Neuronal stem cell (in vitro differentiated cells): ENCODE results near the gene TMEM132E.

ENCODE experiments used
- DNase-seq: peaks from one replicate; pipeline ENCODE4 v3.0.0-alpha.2; 2013; ENCODE audit warnings: low spot score
- H2AFZ ChIP-seq: one replicate; pipeline ENCODE4 v1.6.1; 2013; ENCODE audit warnings: mild to moderate bottlenecking, low read length, inconsistent platforms
- H2AK5ac ChIP-seq: 2 replicates; pipeline ENCODE4 v1.6.1; 2013; ENCODE audit warnings: low read depth, mild to moderate bottlenecking, inconsistent platforms, low read length, moderate library complexity, mixed read lengths
- H2BK120ac ChIP-seq: 2 replicates; pipeline ENCODE4 v1.6.1; 2013; ENCODE audit warnings: low read depth, mild to moderate bottlenecking, inconsistent platforms, low read length, moderate library complexity, mixed read lengths
- H2BK12ac ChIP-seq: one replicate; pipeline ENCODE4 v1.6.1; 2013; ENCODE audit warnings: low read length, inconsistent platforms
- H2BK15ac ChIP-seq: 2 replicates; pipeline ENCODE4 v1.6.1; 2013; ENCODE audit warnings: mild to moderate bottlenecking, low read length, inconsistent platforms, mixed read lengths
- H2BK5ac ChIP-seq: one replicate; pipeline ENCODE4 v1.6.1; 2013; ENCODE audit warnings: inconsistent platforms, mild to moderate bottlenecking, low read length, moderate library complexity
- H3K14ac ChIP-seq: one replicate; pipeline ENCODE4 v1.6.1; 2013; ENCODE audit warnings: low read length, inconsistent platforms
- H3K18ac ChIP-seq: 2 replicates; pipeline ENCODE4 v1.6.1; 2013; ENCODE audit warnings: low read length, inconsistent platforms
- H3K23ac ChIP-seq: 2 replicates; pipeline ENCODE4 v1.6.1; 2013; ENCODE audit warnings: low read depth, mild to moderate bottlenecking, mixed read lengths, low read length, inconsistent platforms; ENCODE audit not compliant: poor library complexity
- H3K27ac ChIP-seq: replicated peaks from 3 replicates; pipeline ENCODE4 v1.5.1; 2013; ENCODE audit warnings: low read length, inconsistent platforms
- H3K27me3 ChIP-seq, 3 experiments: 2 replicates each; pipeline ENCODE4 v1.6.1; 2013; ENCODE audit warnings: low read length in 3 of 3, mild to moderate bottlenecking in 2 of 3, inconsistent platforms in 1 of 3, low read depth in 1 of 3, mixed read lengths in 1 of 3, moderate library complexity in 1 of 3; ENCODE audit not compliant: control insufficient read depth in 3 of 3, insufficient read depth in 3 of 3
- H3K36me3 ChIP-seq, 2 donors: replicated peaks in 1 of 2; 2 replicates each; pipeline ENCODE4 v1.6.1; 2013; ENCODE audit warnings: low read length in 2 of 2; ENCODE audit not compliant: control insufficient read depth in 2 of 2, insufficient read depth in 2 of 2
- H3K4ac ChIP-seq: 2 replicates; pipeline ENCODE4 v1.6.1; 2013; ENCODE audit warnings: inconsistent platforms, mild to moderate bottlenecking, low read length, moderate library complexity
- H3K4me1 ChIP-seq, 2 donors: 1 replicate in 1 of 2; 2 replicates in 1 of 2; pipeline ENCODE4 v1.6.1; 2013; ENCODE audit warnings: low read length in 2 of 2, low read depth in 1 of 2; ENCODE audit not compliant: control insufficient read depth in 2 of 2, insufficient read depth in 1 of 2
- H3K4me2 ChIP-seq: one replicate; pipeline ENCODE4 v1.6.1; 2013; ENCODE audit warnings: mild to moderate bottlenecking, low read length, inconsistent platforms; ENCODE audit not compliant: insufficient read depth, poor library complexity, severe bottlenecking
- H3K4me3 ChIP-seq, 2 donors: 2 replicates each; pipeline ENCODE4 v1.5.1; 2013; ENCODE audit warnings: low read length in 2 of 2, mild to moderate bottlenecking in 2 of 2, inconsistent platforms in 1 of 2, moderate library complexity in 1 of 2
- H3K79me1 ChIP-seq: one replicate; pipeline ENCODE4 v1.6.1; 2013; ENCODE audit warnings: low read depth, mild to moderate bottlenecking, inconsistent platforms, low read length, moderate library complexity
- H3K9ac ChIP-seq: one replicate; pipeline ENCODE4 v1.6.1; 2013; ENCODE audit warnings: mild to moderate bottlenecking, low read depth, low read length, inconsistent platforms; ENCODE audit not compliant: poor library complexity
- H3K9me3 ChIP-seq, 2 donors: replicated peaks in 1 of 2; 2 replicates each; pipeline versions ENCODE3 to v1.6.1; 2013; ENCODE audit warnings: low read length in 2 of 2, mild to moderate bottlenecking in 2 of 2, inconsistent platforms in 1 of 2, low read depth in 1 of 2, mixed read lengths in 1 of 2, moderate library complexity in 1 of 2; ENCODE audit not compliant: control insufficient read depth in 2 of 2, insufficient read depth in 1 of 2
- H4K8ac ChIP-seq: one replicate; pipeline ENCODE4 v1.6.1; 2013; ENCODE audit warnings: low read depth, mild to moderate bottlenecking, inconsistent platforms, low read length, moderate library complexity
- H4K91ac ChIP-seq: one replicate; pipeline ENCODE4 v1.6.1; 2013; ENCODE audit warnings: low read length, low read depth, mild to moderate bottlenecking, inconsistent platforms; ENCODE audit not compliant: poor library complexity
- WGBS, 2 donors: extraction: QIAGEN DNeasy Blood & Tissue Kit; methylation state at CpG; one replicate each; pipeline ENCODE4 v1.1.7; 2013; ENCODE audit warnings: missing lambda C conversion rate in 2 of 2, mixed read lengths in 1 of 2; ENCODE audit not compliant: insufficient read length in 2 of 2, insufficient replicate concordance in 1 of 2; ENCODE audit errors: extremely low coverage in 2 of 2; 5-methylcytosine and 5-hydroxymethylcytosine counted together

TMEM132E gene

DNA sequence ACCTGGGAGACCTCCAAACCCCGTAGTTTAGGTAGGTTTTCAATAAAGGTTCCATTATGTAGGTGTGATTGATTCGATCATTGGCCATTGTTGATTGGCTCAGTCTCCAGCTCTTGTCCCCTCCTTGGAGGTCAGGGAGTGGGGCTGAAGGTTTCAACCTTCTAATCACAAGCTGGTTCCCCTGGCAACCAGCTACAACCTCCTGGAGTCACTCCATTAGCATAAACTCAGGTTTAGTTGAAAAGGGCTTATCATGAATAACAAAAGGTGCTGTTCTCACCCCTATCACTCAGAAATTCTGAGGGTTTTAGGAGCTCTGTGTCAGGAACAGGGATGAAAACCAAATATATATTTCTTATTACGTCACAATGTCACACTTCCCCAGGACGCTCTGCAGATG, 28.5 kb downstream of the TMEM132E start:
- no peak overlapping the region for H2BK12ac ChIP-seq
- WGBS, 2 donors, result no CpG with 5 or more reads among the region's 4 CpGs
- no peak overlapping the region for H2AK5ac ChIP-seq
- H3K23ac ChIP-seq, result no peak overlapping the region
- no peak overlapping the region for H3K4me3 ChIP-seq
- no peaks in the 10 kb centered on the region for H3K36me3 ChIP-seq
- H3K9me3 ChIP-seq, result no peaks in the 10 kb centered on the region
- H3K27me3 ChIP-seq, result no peaks in the 10 kb centered on the region
- H3K27ac ChIP-seq, result no peak overlapping the region
- no peak overlapping the region for H3K4ac ChIP-seq
- H2BK15ac ChIP-seq, result no peak overlapping the region
- H2AFZ ChIP-seq, result no peak overlapping the region
- no peak overlapping the region for H4K91ac ChIP-seq
- no peak overlapping the region for H4K8ac ChIP-seq
- H3K4me1 ChIP-seq, result peaks cover 0 to 7% of the 10 kb centered on the region in 2 donors
- no peak overlapping the region for H3K18ac ChIP-seq
- no peak for DNase-seq
- no peak overlapping the region for H2BK5ac ChIP-seq
- H3K4me2 ChIP-seq, result no peak overlapping the region
- H3K9ac ChIP-seq, result no peak overlapping the region
- no peak overlapping the region for H2BK120ac ChIP-seq
- no peaks in the 10 kb centered on the region for H3K79me1 ChIP-seq
- H3K14ac ChIP-seq, result no peak overlapping the region

DNA sequence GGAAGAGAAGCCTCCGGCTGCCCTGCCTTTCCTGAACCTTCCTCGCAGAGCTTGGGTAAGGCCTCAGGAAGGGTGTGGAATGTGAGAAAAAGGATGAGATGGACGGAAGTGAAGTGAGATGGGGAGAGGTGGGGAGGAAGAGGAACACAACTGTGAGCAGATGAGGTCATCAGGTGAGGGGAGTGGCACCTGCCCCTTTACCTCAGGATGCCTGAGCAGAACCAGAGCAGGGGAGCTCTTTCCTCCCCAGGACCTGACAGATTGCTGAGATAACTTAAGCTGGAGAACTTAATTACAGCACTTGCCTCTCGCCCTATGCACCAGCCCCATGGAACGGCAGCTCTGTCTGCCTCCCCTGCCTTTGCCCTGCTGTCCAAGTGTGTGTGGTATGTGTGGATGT, 29.8 kb downstream of the TMEM132E start:
- Histone ChIP-seq H3K4me2 (no peak overlapping the region), H3K9me3 (no peaks in the 10 kb centered on the region), H3K14ac (no peak overlapping the region), H3K23ac (no peak overlapping the region), H4K91ac (no peak overlapping the region), H2AFZ (no peak overlapping the region), H2BK5ac (no peak overlapping the region), H2BK120ac (no peak overlapping the region), H3K27me3 (no peaks in the 10 kb centered on the region), H3K18ac (peak overlapping the region; percentile 38), H2BK12ac (no peak overlapping the region), H2BK15ac (peak overlapping the region; percentile 5), H3K4ac (no peak overlapping the region), H3K4me1 (peaks cover 0 to 16% of the 10 kb centered on the region in 2 donors), H3K79me1 (no peaks in the 10 kb centered on the region), H3K27ac (no peak overlapping the region), H4K8ac (no peak overlapping the region), H3K36me3 (no peaks in the 10 kb centered on the region), H2AK5ac (no peak overlapping the region), H3K9ac (no peak overlapping the region), H3K4me3 (no peak overlapping the region)
- DNase-seq, result no peak
- 100% methylated on average over 1 of the region's 5 CpGs; no CpG with 5 or more reads in 1 of the 2 donors for WGBS, 2 donors

DNA sequence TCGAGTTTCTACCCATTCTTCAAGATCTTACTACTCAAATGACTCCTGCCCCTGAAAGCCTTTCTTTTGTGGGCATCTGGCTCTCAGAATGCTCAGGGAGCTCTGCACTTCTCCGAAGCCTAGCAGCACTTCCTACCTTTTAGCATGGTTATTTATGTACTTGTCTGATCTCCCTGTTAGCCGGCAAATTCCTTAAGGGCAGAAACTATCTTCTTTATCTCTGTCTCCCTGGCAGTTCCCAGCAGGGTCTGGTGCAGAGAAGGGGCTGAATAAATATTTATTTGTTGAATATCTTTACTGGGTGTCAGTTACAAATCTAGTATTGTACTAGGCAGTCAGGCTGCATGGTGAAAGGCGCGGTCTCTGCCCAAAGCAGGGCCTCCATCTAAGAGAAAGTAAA, 30.7 kb downstream of the TMEM132E start:
- Histone ChIP-seq H3K27ac (no peak overlapping the region), H3K9me3 (no peaks in the 10 kb centered on the region), H3K23ac (no peak overlapping the region), H4K91ac (no peak overlapping the region), H3K18ac (no peak overlapping the region), H2BK120ac (no peak overlapping the region), H2BK12ac (no peak overlapping the region), H2AK5ac (no peak overlapping the region), H2AFZ (no peak overlapping the region), H3K79me1 (no peaks in the 10 kb centered on the region), H2BK15ac (no peak overlapping the region), H3K4me1 (peaks cover 0 to 21% of the 10 kb centered on the region in 2 donors), H3K9ac (no peak overlapping the region), H3K4me3 (no peak overlapping the region), H4K8ac (no peak overlapping the region), H3K36me3 (no peaks in the 10 kb centered on the region), H3K27me3 (no peaks in the 10 kb centered on the region), H2BK5ac (no peak overlapping the region), H3K4ac (no peak overlapping the region), H3K14ac (no peak overlapping the region), H3K4me2 (no peak overlapping the region)
- WGBS, 2 donors, result no CpG with 5 or more reads among the region's 5 CpGs
- no peak for DNase-seq

DNA sequence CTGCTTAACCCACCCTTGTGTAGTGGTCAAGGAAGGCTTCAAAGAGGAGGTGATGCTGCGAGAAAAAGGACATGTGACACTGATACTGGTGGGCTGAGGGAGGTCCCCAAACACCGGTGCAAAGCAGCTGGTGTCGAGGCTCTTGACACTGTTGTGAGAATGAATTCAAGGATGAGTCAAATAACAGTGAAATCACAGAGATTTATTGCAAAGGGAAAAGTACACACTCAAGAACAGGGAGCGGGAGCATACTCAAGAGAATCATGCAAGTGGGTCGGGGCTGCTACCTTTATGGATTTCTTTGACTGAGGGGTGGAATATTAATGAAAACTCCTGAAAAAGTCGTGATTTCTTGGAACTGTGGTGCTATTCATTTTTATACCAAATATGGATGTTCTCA, 31.1 kb downstream of the TMEM132E start:
- Histone ChIP-seq H2BK15ac (no peak overlapping the region), H3K27me3 (no peaks in the 10 kb centered on the region), H3K4ac (no peak overlapping the region), H3K4me2 (no peak overlapping the region), H3K4me1 (peaks cover 0 to 23% of the 10 kb centered on the region in 2 donors), H2BK12ac (no peak overlapping the region), H3K27ac (no peak overlapping the region), H3K9ac (no peak overlapping the region), H3K36me3 (no peaks in the 10 kb centered on the region), H3K79me1 (no peaks in the 10 kb centered on the region), H3K23ac (no peak overlapping the region), H2BK120ac (no peak overlapping the region), H2BK5ac (no peak overlapping the region), H2AFZ (no peak overlapping the region), H3K9me3 (no peaks in the 10 kb centered on the region), H2AK5ac (no peak overlapping the region), H4K8ac (no peak overlapping the region), H3K18ac (no peak overlapping the region), H4K91ac (no peak overlapping the region), H3K14ac (no peak overlapping the region), H3K4me3 (no peak overlapping the region)
- no CpG with 5 or more reads among the region's 6 CpGs for WGBS, 2 donors
- no peak for DNase-seq
